AG10803 (cell line): ENCODE measurements around the gene CCDC157.

Experiments used
- DNase-seq: peaks from one replicate; pipeline ENCODE4 v3.0.0; 2010; ENCODE audit warnings: low read depth
- H3K4me3 ChIP-seq: 2 replicates; pipeline ENCODE4 v1.5.1; 2011; ENCODE audit warnings: mild to moderate bottlenecking, low read length, control low read depth
- TF ChIP-seq, protein P1 (sequence below): conservative IDR thresholded peaks from 2 replicates; pipeline ENCODE4 v1.5.1; 2011; ENCODE audit warnings: mild to moderate bottlenecking, low read length, control low read depth, inconsistent platforms

The CCDC157 gene

DNA sequence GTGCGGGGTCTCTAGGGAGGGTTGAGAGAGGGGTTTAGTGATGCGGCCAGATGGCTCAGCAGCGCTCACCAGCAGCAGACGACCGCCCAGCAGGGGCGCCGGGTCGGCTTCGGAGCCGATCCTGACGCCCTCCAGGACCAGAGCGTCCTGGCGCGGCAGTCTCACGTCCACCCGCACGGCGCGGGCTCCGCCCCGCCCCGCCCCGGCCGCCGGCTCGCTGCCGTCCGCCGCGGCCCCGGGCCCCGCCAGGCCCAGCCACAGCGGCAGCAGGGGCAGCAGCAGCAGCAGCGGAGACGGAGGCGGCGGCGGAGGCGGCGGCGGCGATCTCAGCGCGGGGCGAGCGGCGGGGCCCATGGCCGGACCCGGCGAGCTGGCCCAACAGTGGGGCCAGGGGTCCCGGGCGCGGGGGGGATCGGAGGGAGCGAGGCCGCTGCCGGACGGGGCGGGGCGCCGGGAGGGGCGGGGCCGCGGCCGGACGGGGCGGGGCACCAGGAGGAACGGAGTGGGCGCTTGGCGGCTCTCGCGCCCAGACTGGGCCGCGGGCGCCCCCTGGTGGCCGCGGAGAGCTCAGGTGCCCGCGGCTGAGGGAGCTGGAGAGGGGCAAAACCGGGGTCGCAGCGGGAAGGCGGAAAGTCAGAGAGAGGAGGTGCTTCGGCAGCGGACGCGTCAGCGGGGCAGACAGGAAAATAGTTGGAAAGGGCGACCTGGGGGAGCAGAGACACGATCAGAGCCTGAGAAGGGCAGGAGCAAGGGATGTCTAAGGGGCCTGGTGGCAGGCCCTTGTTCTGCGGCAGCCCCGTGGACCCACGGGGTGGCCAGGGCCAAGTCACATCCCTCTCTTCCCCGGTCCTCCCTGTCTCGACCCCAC, 30.4 kb downstream of the CCDC157 start, which contains the start of gene RNF215:
Gene RNF215 (minus strand): TSS at position 452 of the 868 bp plus-strand sequence. CDS start 98 bp downstream, at position 354.
- TF ChIP-seq, protein P1, sequence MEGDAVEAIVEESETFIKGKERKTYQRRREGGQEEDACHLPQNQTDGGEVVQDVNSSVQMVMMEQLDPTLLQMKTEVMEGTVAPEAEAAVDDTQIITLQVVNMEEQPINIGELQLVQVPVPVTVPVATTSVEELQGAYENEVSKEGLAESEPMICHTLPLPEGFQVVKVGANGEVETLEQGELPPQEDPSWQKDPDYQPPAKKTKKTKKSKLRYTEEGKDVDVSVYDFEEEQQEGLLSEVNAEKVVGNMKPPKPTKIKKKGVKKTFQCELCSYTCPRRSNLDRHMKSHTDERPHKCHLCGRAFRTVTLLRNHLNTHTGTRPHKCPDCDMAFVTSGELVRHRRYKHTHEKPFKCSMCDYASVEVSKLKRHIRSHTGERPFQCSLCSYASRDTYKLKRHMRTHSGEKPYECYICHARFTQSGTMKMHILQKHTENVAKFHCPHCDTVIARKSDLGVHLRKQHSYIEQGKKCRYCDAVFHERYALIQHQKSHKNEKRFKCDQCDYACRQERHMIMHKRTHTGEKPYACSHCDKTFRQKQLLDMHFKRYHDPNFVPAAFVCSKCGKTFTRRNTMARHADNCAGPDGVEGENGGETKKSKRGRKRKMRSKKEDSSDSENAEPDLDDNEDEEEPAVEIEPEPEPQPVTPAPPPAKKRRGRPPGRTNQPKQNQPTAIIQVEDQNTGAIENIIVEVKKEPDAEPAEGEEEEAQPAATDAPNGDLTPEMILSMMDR: peak; percentile 63
- DNase-seq: peak; percentile 65
- H3K4me3 ChIP-seq: peak within 1 kb of the TSS; percentile 74

DNA sequence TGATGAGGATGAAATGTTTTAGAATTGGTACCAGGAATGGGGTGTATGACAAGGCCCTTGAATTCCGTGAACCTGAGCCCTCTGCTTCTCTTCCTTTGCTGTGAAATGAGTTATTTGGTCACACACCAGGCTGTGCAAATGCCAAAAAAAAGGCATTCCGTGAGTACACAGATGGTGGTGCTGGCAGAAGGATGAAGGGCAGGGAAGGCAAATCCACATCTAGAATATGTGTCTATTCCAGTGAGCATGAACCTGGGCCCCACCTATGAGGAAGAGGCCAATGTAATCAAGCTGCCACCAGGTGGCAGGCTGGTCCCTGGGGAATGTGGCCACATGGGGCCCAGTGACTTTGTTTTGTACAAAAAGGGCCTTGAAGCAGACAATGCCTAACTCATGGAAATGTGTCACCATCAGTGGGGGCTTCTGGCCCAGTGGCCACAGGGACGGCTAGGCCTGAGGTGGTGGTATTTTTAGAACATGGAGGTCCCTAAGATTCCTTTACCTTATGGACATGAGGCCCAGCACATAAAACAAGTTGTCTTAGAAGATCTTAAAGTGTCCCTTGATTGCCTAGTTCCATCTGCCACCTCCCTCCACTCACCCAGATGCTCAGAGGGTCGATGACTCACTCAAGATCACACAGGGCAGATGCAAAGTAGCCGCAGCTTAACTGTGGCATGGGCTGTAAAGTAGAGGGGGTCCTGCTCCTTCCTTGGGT, 34.3 kb downstream of the CCDC157 start:
- TF ChIP-seq, protein P1: peak; percentile 62
- peak; percentile 58 for DNase-seq
- H3K4me3 ChIP-seq: no peak overlapping the region

DNA sequence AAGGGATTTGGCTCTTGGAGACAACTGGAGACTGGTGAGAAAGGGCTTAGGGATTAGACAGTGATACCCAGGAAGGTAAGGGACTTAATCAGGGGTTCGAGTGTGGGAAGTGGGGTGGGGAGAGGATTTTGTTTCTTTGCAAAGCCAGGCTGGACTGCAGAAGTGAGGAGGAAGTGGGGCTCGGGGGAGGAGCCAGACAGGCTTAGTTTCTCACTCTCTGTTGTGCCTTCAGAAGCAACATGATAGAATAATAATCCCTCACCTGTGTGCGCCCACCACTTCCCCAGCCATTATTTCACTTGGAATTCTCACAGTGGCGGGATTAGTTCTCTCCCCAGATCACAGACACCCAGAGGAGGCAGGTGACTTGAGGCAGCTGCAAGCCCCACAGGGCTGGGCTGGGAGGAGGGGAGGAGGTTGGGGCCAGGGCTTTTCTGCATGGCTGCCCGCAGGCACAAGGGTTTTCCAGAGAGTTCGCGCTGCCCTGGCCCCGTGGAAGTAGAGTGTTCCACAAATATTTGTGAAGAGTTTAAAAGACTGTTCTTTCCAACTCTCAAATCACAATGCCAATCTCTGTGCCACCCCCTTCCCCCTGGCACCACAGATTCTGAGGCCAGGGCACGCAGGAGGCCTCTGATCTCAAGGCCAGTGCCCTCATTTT, 36.0 kb downstream of the CCDC157 start:
- H3K4me3 ChIP-seq: no peak overlapping the region
- TF ChIP-seq, protein P1: no peak
- DNase-seq: no peak

DNA sequence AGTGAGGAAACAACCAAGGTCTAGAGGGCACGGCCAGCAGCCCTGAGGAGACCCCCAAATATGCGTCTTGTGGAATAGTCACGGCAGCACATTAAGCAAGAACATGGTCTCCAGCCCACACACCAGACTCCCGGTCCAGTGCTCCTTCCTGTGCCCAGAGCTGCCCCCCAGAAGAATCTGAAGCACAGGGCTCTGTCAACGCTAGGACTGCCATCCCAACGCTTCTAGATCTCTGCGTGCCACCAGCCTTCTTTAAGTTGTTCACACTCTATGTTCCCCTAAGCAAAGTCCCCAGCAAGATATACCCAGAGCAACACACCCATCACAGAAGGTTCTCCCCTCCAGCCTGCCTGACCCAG, 36.5 kb downstream of the CCDC157 start:
- H3K4me3 ChIP-seq: no peak overlapping the region
- TF ChIP-seq, protein P1: no peak
- DNase-seq: no peak

DNA sequence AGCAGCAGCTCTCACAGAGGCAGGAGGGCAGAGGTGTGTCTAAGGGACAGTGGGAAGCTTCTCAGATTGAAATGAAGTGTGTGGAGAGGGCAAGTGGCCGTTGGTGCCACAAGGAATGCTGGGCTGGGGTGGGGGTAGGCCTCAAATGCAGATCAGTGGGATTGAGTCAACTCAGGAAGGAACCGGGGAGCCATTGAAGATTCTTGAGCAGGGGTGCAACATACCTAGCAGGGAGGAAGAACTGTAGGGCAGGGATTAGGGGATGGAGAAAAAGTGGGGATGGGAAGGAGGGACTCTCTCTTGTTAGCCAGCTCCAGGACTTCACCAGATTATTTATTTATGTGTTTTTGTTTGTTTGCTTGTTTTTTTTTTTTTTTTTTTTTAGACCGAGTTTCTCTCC, 37.1 kb downstream of the CCDC157 start:
- H3K4me3 ChIP-seq: no peak overlapping the region
- TF ChIP-seq, protein P1: no peak
- no peak for DNase-seq

DNA sequence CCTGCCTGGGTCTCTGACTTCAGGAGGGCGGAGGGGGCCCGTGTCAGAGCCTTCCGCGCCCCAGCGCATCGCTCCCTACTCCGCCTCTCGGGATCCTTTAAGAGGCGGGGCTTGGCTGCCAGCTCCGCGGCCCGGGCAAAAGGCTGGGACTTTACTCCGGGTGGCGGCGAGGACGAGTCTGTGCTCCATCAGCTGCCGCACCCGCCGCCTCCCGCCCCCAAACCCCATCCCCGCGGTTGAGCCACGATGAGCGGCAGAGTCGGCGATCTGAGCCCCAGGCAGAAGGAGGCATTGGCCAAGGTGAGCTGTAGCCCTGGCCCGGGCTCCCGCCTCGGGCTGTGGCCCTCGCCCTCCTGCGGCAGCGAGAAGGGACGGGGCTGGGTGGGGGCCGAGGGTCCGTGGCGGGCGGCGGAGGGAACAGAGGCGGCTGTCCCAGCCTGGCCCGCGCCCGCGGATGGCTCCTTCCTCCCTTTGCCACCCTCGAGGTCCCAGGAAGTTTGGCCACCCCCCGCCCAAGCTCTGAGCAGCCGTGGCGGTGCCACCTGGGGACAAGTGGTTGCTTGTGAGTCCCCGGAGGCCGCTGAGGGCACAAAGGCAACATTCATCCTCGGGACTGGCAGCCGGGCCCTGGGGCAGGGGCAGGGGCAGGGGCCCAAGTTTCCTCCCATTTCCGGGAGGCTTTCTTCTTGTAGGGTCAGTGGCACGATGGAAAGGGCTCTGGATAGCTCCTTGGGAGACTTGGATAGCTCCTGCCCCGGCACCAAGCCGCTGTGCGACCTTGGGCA, 40.3 kb downstream of the CCDC157 start, which contains the start of gene SEC14L2:
Gene SEC14L2 (plus strand): TSS at position 148 of the 785 bp plus-strand sequence. CDS start 99 bp downstream, at position 247.
- TF ChIP-seq, protein P1: no peak
- peak; percentile 43 for DNase-seq
- peak within 1 kb of the TSS; percentile 83 for H3K4me3 ChIP-seq
